Neural progenitor cell (in vitro differentiated cells): ENCODE measurements around the gene RIMKLB. TPM values are rescaled to one million over a fixed set of nuclear protein-coding genes. Genes with fewer than 3 reads are reported as not detected.
A peak's percentile ranks its signal among the peaks of the same experiment; 100 is the strongest.

Experiments used
- DNase-seq: peaks from one replicate; pipeline ENCODE4 v3.0.0-alpha.2; 2016; ENCODE audit warnings: low spot score
- H2AFZ ChIP-seq: fragments of 200-600 bp; sonication (generic); replicated peaks from 2 replicates; pipeline ENCODE4 v1.6.1; 2016; ENCODE audit warnings: antibody characterized with exemption
- H3F3A ChIP-seq: fragments of 200-600 bp; sonication (generic); 2 replicates; pipeline ENCODE4 v1.6.1; 2016; ENCODE audit warnings: antibody characterized with exemption, low read depth
- H3K27ac ChIP-seq: fragments of 200-600 bp; sonication (generic); 2 replicates; pipeline ENCODE4 v1.5.1; 2016; ENCODE audit warnings: mild to moderate bottlenecking
- H3K27me3 ChIP-seq: fragments of 200-600 bp; sonication (generic); 2 replicates; pipeline ENCODE4 v1.6.1; 2016; ENCODE audit warnings: mild to moderate bottlenecking, moderate library complexity
- H3K36me3 ChIP-seq: fragments of 200-600 bp; sonication (generic); 2 replicates; pipeline ENCODE4 v1.5.1; 2016
- H3K4me1 ChIP-seq: fragments of 200-600 bp; sonication (generic); 2 replicates; pipeline ENCODE4 v1.6.1; 2016; ENCODE audit warnings: mixed run types
- H3K4me2 ChIP-seq: fragments of 200-600 bp; sonication (generic); 2 replicates; pipeline ENCODE4 v1.6.1; 2016
- H3K4me3 ChIP-seq: fragments of 200-600 bp; sonication (generic); 2 replicates; pipeline ENCODE4 v1.5.1; 2016
- H3K79me2 ChIP-seq: fragments of 200-600 bp; sonication (generic); 2 replicates; pipeline ENCODE4 v1.6.1; 2016; ENCODE audit warnings: low read depth
- H3K9ac ChIP-seq: fragments of 200-600 bp; sonication (generic); 2 replicates; pipeline ENCODE4 v1.6.1; 2016
- H3K9me3 ChIP-seq: fragments of 200-600 bp; sonication (generic); 2 replicates; pipeline ENCODE4 v1.5.1; 2016; ENCODE audit warnings: low read depth
- H4K20me1 ChIP-seq: fragments of 200-600 bp; sonication (generic); 2 replicates; pipeline ENCODE4 v1.6.1; 2016; ENCODE audit warnings: low read depth
- H3K27ac Mint-ChIP-seq: 3 replicates; pipeline ENCODE4 v1.8.0; 2021; ENCODE audit warnings: mixed read lengths
- H3K27me3 Mint-ChIP-seq: 2 replicates; pipeline ENCODE4 v1.8.0; 2022; ENCODE audit warnings: low read depth, mild to moderate bottlenecking, inconsistent platforms, moderate library complexity, mixed read lengths; ENCODE audit not compliant: insufficient read depth
- H3K36me3 Mint-ChIP-seq: 3 replicates; pipeline ENCODE4 v1.8.0; 2021; ENCODE audit warnings: mixed read lengths
- H3K4me1 Mint-ChIP-seq: 3 replicates; pipeline ENCODE4 v1.8.0; 2021; ENCODE audit warnings: mixed read lengths
- H3K4me3 Mint-ChIP-seq: 3 replicates; pipeline ENCODE4 v1.8.0; 2021; ENCODE audit warnings: mild to moderate bottlenecking, moderate library complexity, mixed read lengths
- H3K9me3 Mint-ChIP-seq: 3 replicates; pipeline ENCODE4 v1.8.0; 2020; ENCODE audit warnings: mixed read lengths
- CTCF ChIP-seq: fragments of 200-600 bp; sonication (generic); IDR thresholded peaks from 2 replicates; pipeline ENCODE4 v1.5.1; 2017; ENCODE audit warnings: antibody characterized with exemption, mild to moderate bottlenecking
- EZH2 ChIP-seq: fragments of 200-600 bp; sonication (generic); IDR thresholded peaks from 2 replicates; pipeline ENCODE4 v1.6.1; 2017; ENCODE audit warnings: antibody characterized with exemption, mild to moderate bottlenecking, moderate library complexity
- EZH2phosphoT487 ChIP-seq: fragments of 200-600 bp; sonication (generic); IDR thresholded peaks from 2 replicates; pipeline ENCODE4 v1.6.1; 2017; ENCODE audit warnings: antibody characterized with exemption
- total RNA-seq: library from RNA; depleted of rRNA; stranded (reverse); fragments of >200 nt; gene quantifications from 2 replicates; pipeline ENCODE4 v1.2.3, GENCODE V29; 2015; ENCODE audit warnings: low replicate concordance

The RIMKLB gene
- total RNA-seq, 1 donor from 2014 or later = 131 TPM

GRCh38 chr12:8779862-8780261 is 82.1 kb downstream of the RIMKLB start:
- Histone ChIP-seq H4K20me1 (no peaks in the 10 kb centered on the region), H3K27me3 (no peaks in the 10 kb centered on the region), H3K27ac (peak overlapping the region; percentile 15), H3K9ac (no peak overlapping the region), H3K79me2 (no peaks in the 10 kb centered on the region), H3F3A (peaks cover 9% of the 10 kb centered on the region), H3K4me2 (no peak overlapping the region), H3K4me3 (no peak overlapping the region), H2AFZ (no peak overlapping the region), H3K4me1 (peaks cover 8% of the 10 kb centered on the region), H3K9me3 (no peaks in the 10 kb centered on the region), H3K36me3 (peaks cover 13% of the 10 kb centered on the region)
- no peak for DNase-seq
- no peaks in the 10 kb centered on the region for H3K9me3 Mint-ChIP-seq
- no peak overlapping the region for H3K4me3 Mint-ChIP-seq
- H3K27me3 Mint-ChIP-seq = no peaks in the 10 kb centered on the region
- H3K36me3 Mint-ChIP-seq = peaks cover 4% of the 10 kb centered on the region
- H3K27ac Mint-ChIP-seq = no peak overlapping the region
- TF ChIP-seq EZH2 (no peak), CTCF (no peak), EZH2phosphoT487 (no peak)
- no peaks in the 10 kb centered on the region for H3K4me1 Mint-ChIP-seq

GRCh38 chr12:8780389-8780788 is 82.6 kb downstream of the RIMKLB start:
- Mint-ChIP-seq H3K27ac (no peak overlapping the region), H3K27me3 (no peaks in the 10 kb centered on the region), H3K36me3 (peaks cover 4% of the 10 kb centered on the region), H3K4me1 (no peaks in the 10 kb centered on the region), H3K9me3 (no peaks in the 10 kb centered on the region), H3K4me3 (no peak overlapping the region)
- H3F3A ChIP-seq = peaks cover 9% of the 10 kb centered on the region
- H3K9ac ChIP-seq = no peak overlapping the region
- peak; percentile 62 for TF ChIP-seq CTCF
- no peak for TF ChIP-seq EZH2
- no peaks in the 10 kb centered on the region for H3K9me3 ChIP-seq
- H3K4me1 ChIP-seq = peaks cover 8% of the 10 kb centered on the region
- DNase-seq = peak; percentile 42
- no peaks in the 10 kb centered on the region for H3K27me3 ChIP-seq
- H3K4me3 ChIP-seq = no peak overlapping the region
- peaks cover 13% of the 10 kb centered on the region for H3K36me3 ChIP-seq
- peak overlapping the region; percentile 15 for H3K27ac ChIP-seq
- no peak overlapping the region for H2AFZ ChIP-seq
- no peak overlapping the region for H3K4me2 ChIP-seq
- no peaks in the 10 kb centered on the region for H3K79me2 ChIP-seq
- no peaks in the 10 kb centered on the region for H4K20me1 ChIP-seq

GRCh38 chr12:8781381-8782127 is 83.8 kb downstream of the RIMKLB start:
- Histone ChIP-seq H3K79me2 (no peaks in the 10 kb centered on the region), H3K27me3 (no peaks in the 10 kb centered on the region), H3K4me2 (no peak overlapping the region), H3K9me3 (no peaks in the 10 kb centered on the region), H4K20me1 (no peaks in the 10 kb centered on the region), H3K9ac (no peak overlapping the region), H3F3A (peaks cover 9% of the 10 kb centered on the region), H3K27ac (no peak overlapping the region), H3K4me1 (peaks cover 8% of the 10 kb centered on the region), H3K4me3 (no peak overlapping the region), H3K36me3 (peaks cover 4% of the 10 kb centered on the region), H2AFZ (no peak overlapping the region)
- Mint-ChIP-seq H3K27ac (no peak overlapping the region), H3K36me3 (peaks cover 4% of the 10 kb centered on the region), H3K9me3 (no peaks in the 10 kb centered on the region), H3K4me3 (no peak overlapping the region), H3K4me1 (no peaks in the 10 kb centered on the region), H3K27me3 (peaks cover 2% of the 10 kb centered on the region)
- TF ChIP-seq EZH2phosphoT487 (no peak), CTCF (no peak), EZH2 (no peak)
- no peak for DNase-seq
